ENCODE results near the gene JADE2.

Gene JADE2

DNA sequence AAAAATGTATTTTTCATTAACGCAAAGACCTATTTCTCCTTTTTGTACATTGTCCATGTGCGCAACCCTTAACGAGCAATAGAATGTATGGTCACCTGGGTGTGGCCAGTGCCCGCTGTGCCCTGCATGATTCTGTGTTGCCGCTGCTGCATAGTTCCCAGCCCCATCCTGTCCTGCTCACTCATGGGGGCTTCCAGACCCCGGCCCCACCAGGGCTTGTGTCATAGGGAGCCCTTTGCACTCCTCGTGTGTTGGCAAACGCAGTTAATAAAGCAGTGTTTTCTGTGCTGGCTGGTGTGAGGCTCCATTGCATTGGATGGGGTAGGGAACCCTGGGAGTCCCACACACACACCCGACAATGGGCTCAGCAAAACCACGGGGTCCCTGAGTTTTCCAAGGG is 57.5 kb downstream of the JADE2 start:
- TF ChIP-seq CTCF (IDR thresholded peaks at IDR 0.05; ENCODE audit: low read length, missing control alignments): no peak
- no peak overlapping the region for H3K4me3 ChIP-seq (replicated peaks; ENCODE audit: low read depth, low read length)
- DNase-seq (ENCODE audit: low read depth): no peak

GRCh38 chr5:134583766-134584165 is 58.3 kb downstream of the JADE2 start:
- no peak for DNase-seq (ENCODE audit: low read depth)

DNA sequence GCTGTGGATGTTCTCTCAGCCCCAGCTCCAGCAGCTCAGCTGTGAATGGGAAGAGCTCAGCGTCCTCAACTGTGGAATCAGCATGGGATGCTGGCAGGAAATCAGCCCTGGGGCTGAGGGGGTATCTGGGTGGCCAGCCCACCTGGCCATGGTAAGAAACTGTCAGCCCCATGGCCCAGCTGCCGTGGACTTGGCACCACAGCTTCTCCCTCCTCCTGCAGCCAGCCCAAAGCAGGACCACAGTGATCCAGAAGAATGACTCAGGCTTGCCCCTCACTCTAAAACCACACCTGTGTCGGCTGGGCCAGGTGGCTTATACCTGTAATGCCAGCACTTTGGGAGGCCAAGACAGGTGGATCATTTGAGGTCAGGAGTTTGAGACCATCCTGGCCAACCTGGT is 59.2 kb downstream of the JADE2 start:
- no peak for TF ChIP-seq CTCF (IDR thresholded peaks at IDR 0.05; ENCODE audit: low read length, missing control alignments)
- H3K4me3 ChIP-seq (replicated peaks; ENCODE audit: low read depth, low read length): no peak overlapping the region
- no peak for DNase-seq (ENCODE audit: low read depth)

More at GRCh38 chr5:134583766-134584165, 58.3 kb downstream of the JADE2 start:
- no peak for TF ChIP-seq CTCF (IDR thresholded peaks at IDR 0.05; ENCODE audit: low read length, missing control alignments)
- no peak overlapping the region for H3K4me3 ChIP-seq (replicated peaks; ENCODE audit: low read depth, low read length)

- no peak overlapping the region for H3K4me3 ChIP-seq (replicated peaks; ENCODE audit: low read depth, low read length)
- no peak for TF ChIP-seq CTCF (IDR thresholded peaks at IDR 0.05; ENCODE audit: low read length, missing control alignments)
- DNase-seq (ENCODE audit: low read depth): no peak
Measured at GRCh38 chr5:134585966-134586365, 60.5 kb downstream of the JADE2 start.

DNA sequence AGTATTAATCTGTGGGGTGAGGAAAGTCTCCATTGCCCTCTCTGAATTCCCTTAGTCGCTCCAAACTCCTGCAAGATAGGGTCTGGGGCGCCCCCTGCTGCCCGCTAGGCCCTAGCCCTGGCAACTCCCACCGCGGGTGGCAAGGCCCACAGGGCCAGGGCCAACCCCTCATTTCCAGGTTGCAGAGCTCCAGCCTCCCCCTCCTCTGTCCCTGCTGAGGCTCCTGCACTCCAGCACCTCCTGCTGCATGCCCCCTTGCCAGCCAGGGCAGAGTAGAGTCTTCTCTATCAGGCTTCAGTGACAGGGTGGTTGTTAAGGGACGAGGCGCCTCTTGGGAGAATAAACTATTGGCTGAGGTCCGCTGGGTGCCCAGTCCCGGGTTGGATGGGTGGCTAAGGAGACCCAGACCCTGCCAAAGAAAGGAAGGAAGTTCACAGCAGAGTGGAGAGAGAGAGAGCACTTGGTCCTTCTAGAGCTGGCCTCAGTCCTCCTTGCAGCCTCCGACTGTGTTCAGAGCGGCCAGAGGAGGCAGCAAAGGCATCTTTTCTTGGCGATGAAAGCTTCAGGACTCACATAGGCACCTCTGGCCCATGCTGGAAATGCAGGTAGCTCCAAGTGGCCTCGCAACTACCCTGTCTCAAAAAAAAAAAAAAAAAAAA is 61.5 kb downstream of the JADE2 start:
- DNase-seq (ENCODE audit: low read depth): peak; percentile 84
- H3K4me3 ChIP-seq (replicated peaks; ENCODE audit: low read depth, low read length): no peak overlapping the region
- peak; percentile 80 for TF ChIP-seq CTCF (IDR thresholded peaks at IDR 0.05; ENCODE audit: low read length, missing control alignments)

GRCh38 chr5:134590992-134591659 is 65.7 kb downstream of the JADE2 start:
- DNase-seq (ENCODE audit: low read depth): no peak
- no peak overlapping the region for H3K4me3 ChIP-seq (replicated peaks; ENCODE audit: low read depth, low read length)

More at GRCh38 chr5:134590992-134591659, 65.7 kb downstream of the JADE2 start:
- no peak for TF ChIP-seq CTCF (IDR thresholded peaks at IDR 0.05; ENCODE audit: low read length, missing control alignments)
